ENCODE results near the gene MAP4K2.

Gene MAP4K2

DNA sequence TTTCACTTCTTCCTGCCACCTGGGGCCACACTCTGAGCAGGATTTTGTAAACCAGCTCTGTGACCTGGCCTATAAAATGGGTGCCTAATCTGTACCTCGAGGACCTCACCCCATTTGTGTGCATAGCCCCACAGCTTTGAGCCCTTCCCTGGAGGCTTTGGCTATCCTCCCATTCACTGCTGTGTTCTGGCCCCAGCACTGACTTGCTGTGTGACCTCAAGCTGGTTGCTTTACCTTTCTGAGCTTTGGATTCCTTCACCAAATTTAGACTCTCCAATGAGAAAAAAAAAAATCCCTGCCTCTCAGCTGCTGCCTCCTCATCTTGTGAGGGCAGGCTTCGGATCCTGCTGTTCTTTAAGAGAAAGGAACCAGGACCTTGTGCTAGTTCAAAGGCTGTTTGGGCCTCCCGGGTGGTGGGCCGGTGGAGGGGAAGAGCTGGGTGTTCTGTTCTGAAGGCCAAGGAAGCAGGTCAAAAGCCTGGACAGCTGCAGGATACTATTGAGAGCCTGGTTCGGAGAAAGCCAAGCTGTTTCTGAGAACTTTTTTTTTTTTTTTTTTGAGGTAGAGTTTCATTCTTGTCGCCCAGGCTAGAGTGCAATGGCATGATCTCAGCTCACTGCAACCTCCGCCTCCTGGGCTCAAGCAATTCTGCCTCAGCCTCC, 42.1 kb downstream of the MAP4K2 start:
- DNase-seq (ENCODE audit: low read depth in 2 of 2) = no peak
- TF ChIP-seq, protein P1, sequence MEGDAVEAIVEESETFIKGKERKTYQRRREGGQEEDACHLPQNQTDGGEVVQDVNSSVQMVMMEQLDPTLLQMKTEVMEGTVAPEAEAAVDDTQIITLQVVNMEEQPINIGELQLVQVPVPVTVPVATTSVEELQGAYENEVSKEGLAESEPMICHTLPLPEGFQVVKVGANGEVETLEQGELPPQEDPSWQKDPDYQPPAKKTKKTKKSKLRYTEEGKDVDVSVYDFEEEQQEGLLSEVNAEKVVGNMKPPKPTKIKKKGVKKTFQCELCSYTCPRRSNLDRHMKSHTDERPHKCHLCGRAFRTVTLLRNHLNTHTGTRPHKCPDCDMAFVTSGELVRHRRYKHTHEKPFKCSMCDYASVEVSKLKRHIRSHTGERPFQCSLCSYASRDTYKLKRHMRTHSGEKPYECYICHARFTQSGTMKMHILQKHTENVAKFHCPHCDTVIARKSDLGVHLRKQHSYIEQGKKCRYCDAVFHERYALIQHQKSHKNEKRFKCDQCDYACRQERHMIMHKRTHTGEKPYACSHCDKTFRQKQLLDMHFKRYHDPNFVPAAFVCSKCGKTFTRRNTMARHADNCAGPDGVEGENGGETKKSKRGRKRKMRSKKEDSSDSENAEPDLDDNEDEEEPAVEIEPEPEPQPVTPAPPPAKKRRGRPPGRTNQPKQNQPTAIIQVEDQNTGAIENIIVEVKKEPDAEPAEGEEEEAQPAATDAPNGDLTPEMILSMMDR (IDR thresholded peaks at IDR 0.05; ENCODE audit: low read depth, low read length) = no peak
- no peak overlapping the region for H3K4me3 ChIP-seq (replicated peaks in 1 of 2; ENCODE audit: low read depth in 2 of 2, low read length in 2 of 2)

DNA sequence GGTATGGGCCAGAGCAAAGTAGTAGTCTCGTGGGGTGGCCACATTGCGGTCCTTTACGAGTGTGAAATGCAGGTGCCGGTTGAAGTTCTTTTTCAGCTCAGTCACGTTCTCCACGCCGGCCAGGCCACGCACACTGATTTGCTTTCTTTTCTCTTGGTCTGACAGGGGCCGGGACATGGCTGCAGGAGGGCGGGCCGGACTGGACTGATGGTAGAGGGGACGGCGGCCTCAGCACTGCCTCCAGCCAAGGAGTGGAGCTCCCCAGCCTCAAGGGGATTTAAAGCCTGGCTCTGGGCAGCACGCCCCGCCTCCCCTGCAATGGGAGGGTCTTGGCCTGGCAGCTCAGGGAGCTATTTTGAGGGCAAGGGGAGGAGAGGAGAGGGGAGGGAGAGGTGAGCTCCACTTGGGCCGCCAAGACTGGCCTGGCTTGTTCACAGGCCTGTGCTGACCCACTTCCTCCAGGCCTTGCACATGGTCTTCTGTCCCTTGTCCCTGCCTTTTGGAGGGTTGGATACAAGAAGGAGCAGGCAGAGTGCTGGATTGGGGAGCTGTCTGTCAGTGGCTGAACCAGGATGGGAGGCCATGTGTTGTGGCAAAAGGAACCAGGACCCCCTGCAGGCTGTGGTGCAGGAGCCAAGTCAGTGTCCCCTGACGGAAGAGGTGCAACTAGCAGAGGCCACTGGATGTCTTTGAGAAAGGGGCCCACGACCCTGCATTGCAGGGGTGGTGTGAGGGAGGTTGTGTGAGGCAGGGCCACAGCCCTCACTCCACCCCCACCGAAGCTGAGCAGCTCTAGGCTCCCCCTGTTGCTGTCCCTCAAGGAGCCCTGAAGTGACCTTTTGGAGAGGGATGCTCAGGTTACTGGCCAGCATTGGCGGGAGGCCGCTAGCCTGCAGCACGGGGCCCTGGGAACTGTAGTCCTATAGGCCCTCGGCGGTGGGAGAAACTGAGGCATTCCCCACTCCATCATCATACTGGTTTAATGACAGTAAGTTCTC, 43.0 kb downstream of the MAP4K2 start, which contains the start of gene PYGM:
Gene PYGM, minus strand, starts transcription at position 253 of the 998 bp plus-strand sequence. Its CDS starts 76 bp downstream, at position 177.
- TF ChIP-seq, protein P1 (IDR thresholded peaks at IDR 0.05; ENCODE audit: low read depth, low read length) = no peak
- H3K4me3 ChIP-seq (replicated peaks in 1 of 2; ENCODE audit: low read depth in 2 of 2, low read length in 2 of 2) = peak within 1 kb of the TSS in 1 of 2 donors; percentile 2
- DNase-seq (ENCODE audit: low read depth in 2 of 2) = peak; percentile 41 to 94

DNA sequence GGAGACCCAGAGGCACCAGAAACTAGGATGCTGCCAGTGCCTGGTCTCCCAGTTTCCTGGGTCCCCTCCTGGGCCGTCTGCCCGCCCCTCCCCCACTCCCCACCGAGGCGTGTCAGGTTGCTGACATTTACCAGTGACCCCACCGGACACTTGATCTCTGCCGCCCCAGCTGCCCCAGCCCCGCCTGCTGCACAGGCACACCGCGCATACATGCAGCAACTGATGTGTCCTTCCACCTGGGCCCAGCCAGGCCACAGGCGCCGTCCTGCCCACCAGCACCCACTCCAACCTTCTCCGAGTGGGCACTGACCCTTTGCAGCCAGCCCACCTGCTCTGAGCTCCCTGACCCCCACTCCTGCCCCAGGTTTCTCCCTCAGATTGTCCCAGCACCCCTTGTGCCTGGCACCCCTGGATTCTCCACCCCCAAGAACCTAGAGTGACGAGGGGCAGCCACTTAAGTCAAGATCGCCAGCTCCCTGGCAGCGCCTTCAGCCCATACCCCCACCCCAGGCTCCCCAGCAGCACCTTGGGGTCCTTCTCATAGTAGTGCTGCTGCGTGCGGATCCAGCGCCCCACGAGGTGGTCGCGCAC, 43.8 kb downstream of the MAP4K2 start:
- TF ChIP-seq, protein P1 (IDR thresholded peaks at IDR 0.05; ENCODE audit: low read depth, low read length) = no peak
- H3K4me3 ChIP-seq (replicated peaks in 1 of 2; ENCODE audit: low read depth in 2 of 2, low read length in 2 of 2) = peak overlapping the region in 1 of 2 donors; percentile 2
- DNase-seq (ENCODE audit: low read depth in 2 of 2) = no peak

DNA sequence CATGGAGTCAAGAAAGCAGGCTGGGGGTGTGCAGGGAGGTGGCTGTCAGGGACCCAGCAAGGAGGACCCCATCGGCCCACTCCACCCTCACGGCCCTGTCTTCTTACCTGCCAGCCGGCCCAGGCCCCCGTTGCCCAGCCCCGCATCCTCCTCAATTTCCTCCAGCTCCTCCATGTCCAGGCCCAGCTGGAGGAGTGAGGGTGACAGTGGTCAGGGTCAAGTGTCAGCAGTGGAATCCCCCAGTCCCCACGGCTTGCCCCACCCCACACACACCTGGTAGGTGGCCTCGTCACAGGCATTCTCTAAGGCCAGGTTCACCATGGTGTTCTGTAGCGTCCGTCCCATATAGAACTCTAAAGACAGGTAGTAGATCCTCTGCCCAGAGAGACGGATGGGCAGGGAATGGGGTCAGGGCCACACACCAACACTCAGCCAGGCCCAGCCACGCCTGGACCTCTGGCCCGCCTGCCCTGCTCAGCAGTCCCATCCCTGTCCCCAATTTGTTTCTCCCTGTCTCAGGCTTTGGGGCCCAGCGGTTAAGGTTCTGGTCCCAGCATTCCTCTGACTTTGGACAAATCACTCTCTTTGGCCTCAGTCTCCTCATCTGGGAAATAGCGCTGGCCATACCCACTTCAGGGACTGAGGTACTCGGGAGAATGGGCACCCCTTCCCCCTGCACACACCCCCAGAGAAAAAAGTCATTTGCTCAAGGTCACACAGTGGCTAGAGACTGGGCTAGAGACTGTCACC, 44.5 kb downstream of the MAP4K2 start:
- TF ChIP-seq, protein P1 (IDR thresholded peaks at IDR 0.05; ENCODE audit: low read depth, low read length) = no peak
- no peak overlapping the region for H3K4me3 ChIP-seq (replicated peaks in 1 of 2; ENCODE audit: low read depth in 2 of 2, low read length in 2 of 2)
- no peak for DNase-seq (ENCODE audit: low read depth in 2 of 2)

DNA sequence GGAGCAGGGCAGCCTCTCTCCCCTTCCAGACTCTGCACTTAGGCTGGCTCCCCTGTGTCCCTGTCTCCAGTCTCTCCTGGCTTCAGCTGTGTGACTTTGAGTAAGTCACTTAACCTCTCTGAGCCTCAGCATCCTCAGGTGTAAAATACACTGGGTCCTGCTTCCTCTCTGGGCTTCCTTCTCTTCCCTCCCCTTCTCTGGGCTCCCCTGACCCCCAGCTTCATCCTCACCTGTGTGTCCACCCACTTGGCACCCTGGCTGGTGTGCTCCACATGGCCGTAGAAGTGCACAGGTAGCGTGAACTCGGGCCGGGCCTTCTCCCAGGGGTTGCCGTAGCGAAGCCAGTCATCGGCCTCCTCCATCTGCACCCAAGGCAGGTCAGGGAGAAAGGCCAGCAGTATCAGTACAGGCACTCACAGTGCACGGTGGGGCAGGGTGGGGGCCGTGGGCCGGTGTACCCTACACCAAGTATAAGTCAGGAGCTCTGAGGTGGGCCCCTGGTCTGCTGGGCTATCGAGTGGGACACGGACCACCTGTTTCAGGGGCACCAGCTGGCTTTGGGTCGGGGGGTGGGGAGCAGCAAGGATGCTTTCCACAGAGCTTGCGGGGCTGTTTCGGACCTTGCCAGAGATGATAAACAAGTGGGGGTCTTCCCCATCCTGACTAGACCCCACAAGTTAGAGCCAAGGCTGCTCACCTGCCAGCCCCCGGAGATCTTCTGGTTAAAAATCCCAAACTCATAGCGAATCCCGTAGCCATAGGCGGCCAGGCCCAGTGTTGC, 45.3 kb downstream of the MAP4K2 start:
- H3K4me3 ChIP-seq (replicated peaks in 1 of 2; ENCODE audit: low read depth in 2 of 2, low read length in 2 of 2) = no peak overlapping the region
- no peak for DNase-seq (ENCODE audit: low read depth in 2 of 2)
- TF ChIP-seq, protein P1 (IDR thresholded peaks at IDR 0.05; ENCODE audit: low read depth, low read length) = no peak

Measured in cardiac fibroblast (primary cell).